Spinal cord (tissue), 10 donors: ENCODE data around the gene ANKRD11. TPM values are rescaled to one million over a fixed set of nuclear protein-coding genes. Genes with fewer than 3 reads are reported as not detected.
A peak's percentile ranks its signal among the peaks of the same experiment; 100 is the strongest.

Source experiments
- DNase-seq, 6 donors: peaks; one replicate each; pipeline versions ENCODE4 v3.0.0 to v3.0.0-alpha.2; 2013 to 2015; ENCODE audit warnings: low spot score in 6 of 6, low read depth in 4 of 6
- H3K27ac ChIP-seq: one replicate; pipeline ENCODE4 v1.5.1; 2013; ENCODE audit warnings: low read depth, low read length, control low read depth
- H3K27me3 ChIP-seq: one replicate; pipeline ENCODE4 v1.6.1; 2013; ENCODE audit warnings: low read length; ENCODE audit not compliant: control insufficient read depth, insufficient read depth
- H3K36me3 ChIP-seq: one replicate; pipeline ENCODE4 v1.6.1; 2013; ENCODE audit warnings: low read length; ENCODE audit not compliant: control insufficient read depth, insufficient read depth
- H3K4me1 ChIP-seq: one replicate; pipeline ENCODE4 v1.6.1; 2013; ENCODE audit warnings: low read length; ENCODE audit not compliant: control insufficient read depth, insufficient read depth
- H3K4me3 ChIP-seq: one replicate; pipeline ENCODE4 v1.5.1; 2013; ENCODE audit warnings: low read depth, low read length, control low read depth
- H3K9me3 ChIP-seq: one replicate; pipeline ENCODE4 v1.6.1; 2013; ENCODE audit warnings: low read length; ENCODE audit not compliant: control insufficient read depth, insufficient read depth
- WGBS: methylation state at CpG from one replicate; pipeline ENCODE4 v1.1.5; 2013; ENCODE audit warnings: missing lambda C conversion rate; ENCODE audit not compliant: insufficient coverage; 5-methylcytosine and 5-hydroxymethylcytosine counted together
- polyA plus RNA-seq, 2 donors: library from polyadenylated mRNA; unstranded; fragments of 120-200 nt; gene quantifications; one replicate each; pipeline ENCODE4 v1.2.1, GENCODE V29; 2013; ENCODE audit not compliant: insufficient read length in 2 of 2
- total RNA-seq, 2 donors: library from RNA; depleted of rRNA in 1 of 2; stranded (reverse); fragments of 120-200 nt in 1 of 2; fragments of >200 nt in 1 of 2; gene quantifications; one replicate each; pipeline versions ENCODE4 v1.2.3 to v1.2.4, GENCODE V29; 2013 to 2014
- donor health status: healthy.

Gene ANKRD11
- total and polyA plus RNA-seq, 4 donors = 38.2 to 104 (median 73.5) TPM

- Histone ChIP-seq H3K27ac (peak within 1 kb of the TSS; percentile 90), H3K4me1 (peaks cover 32% of the 10 kb centered on the region), H3K9me3 (no peaks in the 10 kb centered on the region), H3K4me3 (peak within 1 kb of the TSS; percentile 69), H3K27me3 (no peaks in the 10 kb centered on the region), H3K36me3 (peaks cover 24% of the 10 kb centered on the region)
- DNase-seq = peak; percentile 77 to 97 (median 86)
- WGBS = under 1% methylated on average over 90 of the region's 90 CpGs
Measured at GRCh38 chr16:89507834-89508590, 17.7 kb upstream of the ANKRD11 start, which contains the start of gene SPG7. Gene SPG7, plus strand, starts transcription at chr16:89508403. Its CDS starts 15 bp downstream, at chr16:89508418.

GRCh38 chr16:89507214-89507833 is 17.0 kb upstream of the ANKRD11 start:
- DNase-seq = no peak
- under 1% methylated on average over 34 of the region's 42 CpGs for WGBS

GRCh38 chr16:89506791-89507191 is 16.4 kb upstream of the ANKRD11 start:
- no peaks in the 10 kb centered on the region for H3K27me3 ChIP-seq
- H3K4me3 ChIP-seq = peak overlapping the region; percentile 65
- whole genome bisulfite sequencing = 52% methylated on average over 10 of the region's 15 CpGs
- H3K4me1 ChIP-seq = peaks cover 32% of the 10 kb centered on the region
- H3K36me3 ChIP-seq = peaks cover 17% of the 10 kb centered on the region
- H3K9me3 ChIP-seq = no peaks in the 10 kb centered on the region
- peak overlapping the region; percentile 90 for H3K27ac ChIP-seq
- no peak for DNase-seq

More at GRCh38 chr16:89507214-89507833, 17.0 kb upstream of the ANKRD11 start:
- H3K4me3 ChIP-seq = peak overlapping the region; percentile 65
- peak overlapping the region; percentile 90 for H3K27ac ChIP-seq
- H3K9me3 ChIP-seq = no peaks in the 10 kb centered on the region
- H3K4me1 ChIP-seq = peaks cover 32% of the 10 kb centered on the region
- no peaks in the 10 kb centered on the region for H3K27me3 ChIP-seq
- H3K36me3 ChIP-seq = peaks cover 20% of the 10 kb centered on the region

GRCh38 chr16:89506113-89506504 is 15.7 kb upstream of the ANKRD11 start:
- Histone ChIP-seq H3K4me1 (peaks cover 32% of the 10 kb centered on the region), H3K27me3 (no peaks in the 10 kb centered on the region), H3K27ac (peak overlapping the region; percentile 6), H3K9me3 (no peaks in the 10 kb centered on the region), H3K4me3 (no peak overlapping the region), H3K36me3 (peaks cover 12% of the 10 kb centered on the region)
- no peak for DNase-seq
- WGBS = 92% methylated on average over 2 of the region's 4 CpGs

GRCh38 chr16:89505204-89506112 is 15.1 kb upstream of the ANKRD11 start:
- Histone ChIP-seq H3K27me3 (no peaks in the 10 kb centered on the region), H3K9me3 (no peaks in the 10 kb centered on the region), H3K27ac (peak overlapping the region; percentile 86), H3K4me1 (peaks cover 32% of the 10 kb centered on the region), H3K4me3 (no peak overlapping the region), H3K36me3 (peaks cover 5% of the 10 kb centered on the region)
- DNase-seq = peak in 1 of 6 donors; percentile 81
- WGBS = 71% methylated on average over 9 of the region's 20 CpGs

- H3K4me1 ChIP-seq = peaks cover 24% of the 10 kb centered on the region
- no peaks in the 10 kb centered on the region for H3K27me3 ChIP-seq
- no peak overlapping the region for H3K27ac ChIP-seq
- no peak overlapping the region for H3K4me3 ChIP-seq
- 93% methylated on average over 3 of the region's 7 CpGs for WGBS
- no peaks in the 10 kb centered on the region for H3K9me3 ChIP-seq
- no peak for DNase-seq
- H3K36me3 ChIP-seq = peaks cover 3% of the 10 kb centered on the region
Measured at GRCh38 chr16:89504091-89504490, 13.7 kb upstream of the ANKRD11 start.

GRCh38 chr16:89502081-89502843 is 11.9 kb upstream of the ANKRD11 start:
- 76% methylated on average over 18 of the region's 21 CpGs for WGBS
- no peak overlapping the region for H3K27ac ChIP-seq

GRCh38 chr16:89499767-89500166 is 9.4 kb upstream of the ANKRD11 start:
- no peaks in the 10 kb centered on the region for H3K4me1 ChIP-seq
- peaks cover 6% of the 10 kb centered on the region for H3K36me3 ChIP-seq
- H3K9me3 ChIP-seq = no peaks in the 10 kb centered on the region
- H3K27ac ChIP-seq = no peak overlapping the region
- WGBS = 93% methylated on average over 3 of the region's 3 CpGs
- DNase-seq = no peak
- no peaks in the 10 kb centered on the region for H3K27me3 ChIP-seq
- H3K4me3 ChIP-seq = no peak overlapping the region

More at GRCh38 chr16:89502081-89502843, 11.9 kb upstream of the ANKRD11 start:
- Histone ChIP-seq H3K27me3 (no peaks in the 10 kb centered on the region), H3K4me1 (peaks cover 15% of the 10 kb centered on the region), H3K4me3 (no peak overlapping the region), H3K9me3 (no peaks in the 10 kb centered on the region), H3K36me3 (peaks cover 3% of the 10 kb centered on the region)
- DNase-seq = no peak

- WGBS = 92% methylated on average over 9 of the region's 10 CpGs
- H3K36me3 ChIP-seq = peaks cover 11% of the 10 kb centered on the region
- no peak for DNase-seq
- no peaks in the 10 kb centered on the region for H3K27me3 ChIP-seq
- H3K4me3 ChIP-seq = no peak overlapping the region
- no peak overlapping the region for H3K27ac ChIP-seq
- H3K9me3 ChIP-seq = no peaks in the 10 kb centered on the region
- H3K4me1 ChIP-seq = peaks cover 2% of the 10 kb centered on the region
Measured at GRCh38 chr16:89498839-89499238, 8.5 kb upstream of the ANKRD11 start.
